Stimulated activated CD4-positive, alpha-beta T cell treated with anti-CD3 and anti-CD28 coated beads, Interleukin-2, amount 100 ng/mL, for 4 hours (primary cell): ENCODE data around the gene ATCAY.
"Not testable (repeated sequence)": the region's sequence is repeated elsewhere in the genome, so short reads cannot be mapped to it uniquely, and the experiment has no call there.

Experiments used
- DNase-seq: peaks from one replicate; pipeline ENCODE4 v3.0.0-alpha.2; 2020; ENCODE audit warnings: low read depth

Gene ATCAY

GRCh38 chr19:3857449-3858003 lies 23.0 kb upstream of the ATCAY start:
- no peak for DNase-seq

DNA sequence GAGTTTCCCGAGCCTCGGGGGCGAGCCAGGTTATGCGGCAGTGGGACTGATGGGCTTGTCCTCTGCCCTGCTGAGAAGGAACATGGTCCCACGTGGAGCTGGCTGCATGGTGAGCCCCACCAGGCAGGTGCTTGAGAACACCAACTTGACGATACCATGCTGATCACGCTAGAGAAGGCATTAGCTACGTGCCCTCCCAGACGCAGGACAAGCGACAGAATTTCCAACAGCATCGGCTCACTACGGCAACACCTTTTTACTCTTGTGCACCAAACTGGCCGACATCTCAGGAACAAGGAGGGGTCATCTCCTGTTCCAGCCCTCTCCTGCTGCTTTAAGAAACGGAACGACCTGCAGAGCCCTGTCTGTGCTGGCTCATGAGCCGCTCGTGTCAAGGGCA lies 20.0 kb upstream of the ATCAY start:
- no peak for DNase-seq

GRCh38 chr19:3862826-3863500 lies 17.5 kb upstream of the ATCAY start:
- no peak for DNase-seq

GRCh38 chr19:3863648-3864047 lies 16.8 kb upstream of the ATCAY start:
- no peak for DNase-seq

DNA sequence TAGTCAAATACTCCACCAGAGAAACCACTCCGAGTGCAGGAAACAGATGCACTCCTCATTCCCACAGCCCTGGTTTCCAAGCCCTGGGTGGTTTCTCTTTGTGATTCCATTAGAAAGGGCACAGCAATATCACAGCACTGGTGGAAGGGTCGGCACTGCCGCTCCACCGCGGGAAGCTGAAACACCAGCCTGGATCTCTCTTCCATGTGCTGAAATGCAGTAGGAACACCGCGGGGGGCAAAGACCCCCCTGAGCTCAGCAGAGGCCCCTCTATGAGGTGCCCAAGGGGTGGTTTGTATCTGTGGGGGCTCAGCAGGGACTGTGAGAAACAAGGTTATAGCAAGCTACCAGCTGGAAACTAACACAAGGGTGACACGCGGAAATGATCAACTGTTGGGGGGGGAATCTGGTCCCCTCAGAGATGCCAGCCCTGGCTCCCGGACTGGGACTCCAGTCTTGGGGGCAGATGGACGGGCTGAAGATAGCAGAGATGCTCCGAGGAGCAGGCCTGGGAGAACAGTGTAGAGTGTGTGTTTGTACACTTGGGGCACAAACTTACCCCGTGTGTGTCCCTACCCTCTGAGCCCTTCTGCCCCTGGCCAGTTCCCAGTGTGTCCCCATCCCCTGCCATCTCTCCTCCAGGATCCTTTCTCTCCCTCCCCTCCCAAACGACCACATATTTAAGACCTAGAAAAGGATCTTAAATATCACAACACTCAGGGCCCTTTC lies 13.4 kb upstream of the ATCAY start:
- no peak for DNase-seq

- no peak for DNase-seq
Measured at GRCh38 chr19:3867971-3868769, 12.3 kb upstream of the ATCAY start.

DNA sequence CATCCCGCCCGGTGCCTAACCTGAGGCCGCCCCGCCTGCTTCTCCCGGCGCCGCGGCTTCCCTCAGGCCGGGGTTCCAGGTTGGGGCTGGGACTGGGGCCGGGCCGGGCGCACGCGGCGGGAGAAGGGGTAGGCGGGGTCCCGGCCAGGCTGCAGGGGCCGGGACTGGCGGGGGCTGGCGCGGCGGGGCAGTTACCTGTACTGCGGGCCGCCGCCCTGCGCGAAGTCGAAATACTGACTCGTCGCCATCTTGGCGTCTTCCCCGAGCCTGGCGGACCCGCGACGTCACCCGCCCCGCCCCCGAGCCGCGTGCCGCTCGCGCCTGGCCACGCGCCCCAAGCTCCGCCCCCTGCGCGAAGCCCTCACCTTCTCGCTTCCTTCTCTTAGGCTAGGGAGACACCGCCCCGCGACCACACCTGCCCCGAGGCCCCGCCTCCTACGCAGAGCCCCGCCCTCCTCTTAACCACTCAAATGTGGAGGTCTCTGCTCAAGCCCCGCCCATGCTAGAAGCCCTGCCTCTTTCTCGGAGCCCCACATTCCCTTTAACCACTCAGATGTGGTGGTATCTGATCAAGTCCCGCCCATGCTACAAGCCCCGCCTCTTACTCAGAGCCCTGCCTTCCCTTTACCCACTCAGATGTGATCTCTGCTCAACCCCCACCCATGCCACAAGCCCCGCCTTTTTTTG lies 11.6 kb upstream of the ATCAY start, which contains the start of gene ZFR2:
Gene ZFR2, minus strand, starts transcription at position 269 of the 687 bp plus-strand sequence. Its CDS starts 21 bp downstream, at position 248.
- peak; percentile 19 for DNase-seq

GRCh38 chr19:3873151-3873550 lies 7.3 kb upstream of the ATCAY start:
- no peak for DNase-seq

DNA sequence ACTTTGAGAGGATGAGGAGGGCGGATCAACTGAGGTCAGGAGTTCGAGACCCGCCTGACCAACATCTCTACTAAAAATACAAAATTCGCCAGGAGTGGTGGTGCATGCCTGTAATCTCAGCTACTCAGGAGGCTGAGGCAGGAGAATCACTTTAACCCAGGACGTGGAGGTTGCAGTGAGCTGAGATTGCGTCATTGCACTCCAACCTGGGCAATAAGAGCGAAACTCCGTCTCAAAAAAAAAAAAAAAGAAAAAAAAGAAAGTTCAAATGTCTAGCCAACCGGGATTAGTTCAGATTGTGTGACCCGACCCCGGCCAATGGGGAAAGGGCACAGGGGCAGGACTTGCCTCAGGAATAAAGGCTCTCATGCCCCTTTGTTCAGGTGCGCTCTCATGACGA lies 5.8 kb upstream of the ATCAY start:
- DNase-seq, result not testable (repeated sequence)

DNA sequence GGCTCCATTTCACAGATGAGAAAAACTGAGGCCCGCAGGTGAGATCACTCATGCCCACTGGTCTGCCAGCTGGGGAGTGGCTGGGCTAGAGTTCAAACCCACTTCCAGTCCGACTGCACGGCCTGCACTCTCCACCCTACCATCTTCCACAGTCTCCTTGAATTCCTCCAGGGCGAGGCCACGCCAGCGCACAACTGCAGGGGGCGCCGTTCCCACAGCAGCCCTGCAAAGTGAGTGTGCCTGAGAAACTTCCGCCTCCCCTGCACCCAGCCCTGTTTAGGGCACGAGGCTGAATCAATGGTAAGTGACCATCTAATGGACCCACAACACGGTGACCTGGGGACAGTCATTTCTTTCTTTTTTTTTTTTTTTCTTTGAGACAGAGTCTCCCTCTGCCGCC lies 829 bp upstream of the ATCAY start:
- DNase-seq, result no peak

GRCh38 chr19:3881272-3882040 lies 971 bp downstream of the ATCAY start:
- no peak for DNase-seq

- no peak for DNase-seq
Measured at GRCh38 chr19:3882041-3882384, 1.5 kb downstream of the ATCAY start.

- DNase-seq, result no peak
Measured at GRCh38 chr19:3890591-3890990, 10.1 kb downstream of the ATCAY start.

DNA sequence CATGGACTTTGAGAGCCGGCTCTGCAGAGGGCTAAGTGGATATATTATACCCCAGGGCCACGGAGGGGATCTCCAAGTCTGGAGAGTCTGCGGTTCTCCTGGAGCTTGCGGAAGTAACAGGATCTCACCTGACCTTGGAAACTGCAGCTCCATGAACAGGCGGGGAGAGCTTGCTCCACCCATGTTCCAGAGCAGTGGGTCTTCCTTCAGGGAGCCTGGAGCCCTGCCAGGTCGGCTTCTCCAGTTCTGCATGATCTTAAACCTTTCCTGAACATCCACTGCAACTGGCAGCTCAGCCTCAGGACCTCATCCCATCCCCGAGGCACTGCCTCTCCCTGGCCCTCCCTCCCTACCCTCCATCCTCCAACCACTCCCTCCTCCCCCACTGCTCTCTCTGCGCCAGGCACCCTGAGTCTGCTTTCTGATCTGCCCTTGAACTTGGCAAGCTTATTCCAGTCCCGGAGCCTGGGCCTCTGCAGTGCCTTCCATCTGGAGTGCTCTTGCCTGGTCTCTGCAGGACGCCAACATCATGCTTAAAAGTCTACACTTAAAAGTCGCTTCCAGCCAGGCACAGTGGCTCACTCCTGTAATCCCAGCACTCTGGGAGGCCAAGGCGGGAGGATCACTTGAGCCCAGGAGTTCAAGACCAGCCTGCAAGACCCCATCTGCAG lies 13.2 kb downstream of the ATCAY start:
- no peak for DNase-seq

DNA sequence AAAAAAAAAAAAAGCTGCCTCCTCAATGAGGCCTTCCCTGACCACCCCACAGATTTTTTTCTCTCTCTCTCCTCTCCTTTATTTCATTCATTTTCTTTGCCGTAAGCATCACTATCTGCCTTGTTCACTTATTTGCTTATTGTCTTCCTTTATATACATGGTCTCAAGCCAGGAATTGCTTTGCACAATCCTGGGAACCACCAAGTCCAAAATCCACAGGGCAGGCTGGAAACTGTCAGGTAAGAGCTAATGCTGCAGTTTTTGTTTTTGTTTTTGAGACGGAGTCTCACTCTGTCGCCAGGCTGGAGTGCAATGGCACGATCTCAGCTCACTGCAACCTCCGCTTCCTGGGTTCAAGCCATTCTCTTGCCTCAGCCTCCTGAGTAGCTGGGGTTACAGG lies 14.5 kb downstream of the ATCAY start:
- not testable (repeated sequence) for DNase-seq

DNA sequence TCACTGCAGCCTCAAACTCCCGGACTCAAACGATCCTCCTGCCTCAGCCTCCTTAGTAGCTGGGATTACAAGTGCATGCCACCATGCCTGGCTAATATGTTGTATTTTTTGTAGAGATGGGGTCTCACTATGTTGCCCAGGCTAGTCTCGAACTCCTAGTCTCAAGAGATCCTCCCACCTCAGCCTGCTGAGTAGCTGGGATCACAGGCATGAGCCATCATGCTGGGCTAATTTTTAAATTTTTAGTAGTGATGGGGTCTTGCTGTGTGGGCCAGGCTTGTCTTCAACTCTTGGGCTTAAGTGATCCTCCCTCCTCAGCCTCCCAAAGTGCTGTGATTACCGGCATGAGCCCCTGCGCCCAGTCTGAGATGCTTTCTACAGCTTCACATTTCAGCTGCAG lies 15.3 kb downstream of the ATCAY start:
- no peak for DNase-seq

DNA sequence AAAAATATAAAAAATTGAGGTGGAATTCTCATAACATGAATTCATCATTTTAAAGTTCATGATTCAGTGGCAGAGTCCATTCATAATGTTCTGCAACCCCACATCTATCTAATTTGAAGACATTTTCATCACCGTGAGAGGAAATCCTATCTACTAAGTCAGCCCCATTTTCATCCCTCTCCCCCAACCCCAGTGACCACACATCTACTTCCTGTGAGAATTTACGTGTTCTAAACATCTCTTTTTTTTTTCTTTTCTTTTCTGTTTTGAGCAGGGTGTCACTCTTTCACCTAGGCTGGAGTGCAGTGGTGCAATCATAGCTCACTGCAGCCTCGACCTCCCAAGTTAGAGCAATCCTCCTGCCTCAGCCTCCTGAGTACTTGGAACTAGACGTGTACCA lies 17.5 kb downstream of the ATCAY start:
- no peak for DNase-seq

- no peak for DNase-seq
Measured at GRCh38 chr19:3898426-3898825, 17.9 kb downstream of the ATCAY start.

GRCh38 chr19:3899531-3900294 lies 19.2 kb downstream of the ATCAY start:
- DNase-seq, result no peak
